Aorta (tissue), 5 donors: ENCODE data around the gene RSL1D1. TPM values are rescaled to one million over a fixed set of nuclear protein-coding genes. Genes with fewer than 3 reads are reported as not detected.

Experiments used
- ATAC-seq: fragments of 200-7000 bp; cut with Tn5 transposase; one replicate; pipeline ENCODE4 v1.9.1; 2022; ENCODE audit warnings: moderate library complexity; ENCODE audit not compliant: low FRiP score
- DNase-seq, 2 donors: peaks; one replicate each; pipeline ENCODE4 v3.0.0-alpha.2; 2020
- H3K27ac ChIP-seq, 2 donors: one replicate each; pipeline ENCODE4 v1.5.1; 2013; ENCODE audit warnings: low read length in 2 of 2, mild to moderate bottlenecking in 2 of 2, moderate library complexity in 2 of 2, control low read depth in 1 of 2, inconsistent platforms in 1 of 2, low read depth in 1 of 2
- H3K27me3 ChIP-seq, 2 donors: one replicate each; pipeline ENCODE4 v1.6.1; 2013; ENCODE audit warnings: control low read depth in 1 of 2, low read length in 1 of 2, mild to moderate bottlenecking in 1 of 2, moderate library complexity in 1 of 2; ENCODE audit not compliant: insufficient read depth in 2 of 2, control insufficient read depth in 1 of 2
- H3K36me3 ChIP-seq, 2 donors: one replicate each; pipeline ENCODE4 v1.6.1; 2013; ENCODE audit warnings: control low read depth in 1 of 2, low read length in 1 of 2, mild to moderate bottlenecking in 1 of 2; ENCODE audit not compliant: insufficient read depth in 2 of 2, control insufficient read depth in 1 of 2
- H3K4me1 ChIP-seq, 2 donors: one replicate each; pipeline ENCODE4 v1.6.1; 2013; ENCODE audit warnings: low read length in 2 of 2, control low read depth in 1 of 2, mild to moderate bottlenecking in 1 of 2, moderate library complexity in 1 of 2; ENCODE audit not compliant: insufficient read depth in 2 of 2, control insufficient read depth in 1 of 2
- H3K4me3 ChIP-seq, 2 donors: one replicate each; pipeline ENCODE4 v1.5.1; 2013; ENCODE audit warnings: low read length in 2 of 2, control low read depth in 1 of 2, mild to moderate bottlenecking in 1 of 2
- H3K9me3 ChIP-seq: one replicate; pipeline ENCODE4 v1.6.1; 2013; ENCODE audit warnings: mild to moderate bottlenecking, low read length; ENCODE audit not compliant: control insufficient read depth
- WGBS, 2 donors: extraction: QIAGEN DNeasy Blood & Tissue Kit; methylation state at CpG; one replicate each; pipeline ENCODE4 v1.1.7; 2013; 5-methylcytosine and 5-hydroxymethylcytosine counted together
- intact Hi-C, 2 donors: fragments of 100-400 bp; cut with DNase I; formaldehyde crosslinking; loops; one replicate each; pipeline versions ENCODE4 v1.14.2 to v1.15.0; 2022
- polyA plus RNA-seq, 2 donors: library from polyadenylated mRNA; stranded (reverse); fragments of 200-250 nt; gene quantifications; one replicate each; pipeline ENCODE4 v1.2.3, GENCODE V29; 2013
- total RNA-seq, 2 donors: library from RNA; stranded (reverse); fragmentation: NEBNext Ultra II Directional; extraction: Animal tissue kit (Norgen Biotek cat#: 25700); gene quantifications; one replicate each; pipeline ENCODE4 v1.2.1, GENCODE V29; 2021
- donor health status: healthy with polysubstance abuse.
- donor health status: Bipolar disorder and iron deficiency.
- donor health status: DM: no; HTN: no; CAD: no.
- donor health status: DM: no; HTN: no; CAD: no.
- donor health status: DM: yes; HTN: yes; CAD: no.

RSL1D1 gene
- total and polyA plus RNA-seq, 4 donors, result 72.3 to 95.5 (median 82.0) TPM

- intact Hi-C loops, result loop anchor here in 1 of 2 donors (1.0 to 2.0 kb wide), 2 partner anchors 55 to 301 kb away; partner anchors contain the start of gene TXNDC11
- H3K9me3 ChIP-seq, result no peaks in the 10 kb centered on the region
- H3K27me3 ChIP-seq, result no peaks in the 10 kb centered on the region
- peak overlapping the region; percentile 41 to 56 for H3K4me3 ChIP-seq
- H3K36me3 ChIP-seq, result no peaks in the 10 kb centered on the region
- DNase-seq (no peak), ATAC-seq (peak; percentile 2)
- no peaks in the 10 kb centered on the region for H3K4me1 ChIP-seq
- WGBS, 2 donors, result 2% methylated on average over 7 of the region's 7 CpGs
- peak overlapping the region; percentile 49 to 91 for H3K27ac ChIP-seq
Measured at GRCh38 chr16:11797957-11798299, 53.4 kb downstream of the RSL1D1 start.

- peak; percentile 98 for ATAC-seq
- no peaks in the 10 kb centered on the region for H3K36me3 ChIP-seq
- peak within 1 kb of the TSS; percentile 94 to 98 for H3K4me3 ChIP-seq
- 0 to 1% methylated on average over 57 to 80 of the region's 80 CpGs for WGBS, 2 donors
- no peaks in the 10 kb centered on the region for H3K4me1 ChIP-seq
- intact Hi-C loops, result loop anchor here in 1 of 2 donors (1.0 to 2.0 kb wide), 2 partner anchors 55 to 300 kb away; partner anchors contain the start of gene TXNDC11
- DNase-seq, result peak; percentile 99
- H3K27me3 ChIP-seq, result no peaks in the 10 kb centered on the region
- peak within 1 kb of the TSS; percentile 91 to 95 for H3K27ac ChIP-seq
- H3K9me3 ChIP-seq, result no peaks in the 10 kb centered on the region
Measured at GRCh38 chr16:11797166-11797956, 54.0 kb downstream of the RSL1D1 start, which contains the start of gene ZC3H7A. Gene ZC3H7A, minus strand, starts transcription at chr16:11797258. Its CDS starts 14,904 bp downstream, at chr16:11782354.

GRCh38 chr16:11796227-11797165 lies 54.8 kb downstream of the RSL1D1 start:
- H3K4me1 ChIP-seq, result no peaks in the 10 kb centered on the region
- peak; percentile 77 for ATAC-seq
- H3K4me3 ChIP-seq, result peak overlapping the region; percentile 94 to 98
- H3K27me3 ChIP-seq, result no peaks in the 10 kb centered on the region
- intact Hi-C loops, result loop anchor here in 1 of 2 donors (1.0 to 2.0 kb wide), 2 partner anchors 54 to 299 kb away; partner anchors contain the start of gene TXNDC11
- no peaks in the 10 kb centered on the region for H3K9me3 ChIP-seq
- H3K36me3 ChIP-seq, result no peaks in the 10 kb centered on the region
- H3K27ac ChIP-seq, result peak overlapping the region; percentile 90 to 95
- peak; percentile 86 to 90 for DNase-seq
- 1% methylated on average over 53 to 93 of the region's 93 CpGs for WGBS, 2 donors

GRCh38 chr16:11795887-11796226 lies 55.5 kb downstream of the RSL1D1 start:
- Histone ChIP-seq H3K27ac (peak overlapping the region in 1 of 2 donors; percentile 90), H3K9me3 (no peaks in the 10 kb centered on the region), H3K27me3 (no peaks in the 10 kb centered on the region), H3K36me3 (no peaks in the 10 kb centered on the region), H3K4me1 (no peaks in the 10 kb centered on the region), H3K4me3 (peak overlapping the region; percentile 94 to 98)
- intact Hi-C loops, result loop anchor here in 1 of 2 donors (2.0 kb wide), 1 partner anchor 53 kb away; the partner anchor contains the start of gene TXNDC11
- 57 to 60% methylated on average over 8 of the region's 8 CpGs for WGBS, 2 donors
- no peak for DNase-seq
- no peak for ATAC-seq

- Histone ChIP-seq H3K27me3 (no peaks in the 10 kb centered on the region), H3K27ac (peak overlapping the region in 1 of 2 donors; percentile 34), H3K4me1 (no peaks in the 10 kb centered on the region), H3K36me3 (no peaks in the 10 kb centered on the region), H3K9me3 (no peaks in the 10 kb centered on the region), H3K4me3 (no peak overlapping the region)
- intact Hi-C loops, result no loop called here
- ATAC-seq (no peak), DNase-seq (no peak)
- WGBS, 2 donors, result 74 to 84% methylated on average over 20 of the region's 20 CpGs
Measured at GRCh38 chr16:11794996-11795886, 56.1 kb downstream of the RSL1D1 start.

GRCh38 chr16:11794447-11794846 lies 56.9 kb downstream of the RSL1D1 start:
- intact Hi-C loops, result no loop called here
- Histone ChIP-seq H3K9me3 (no peaks in the 10 kb centered on the region), H3K27ac (no peak overlapping the region), H3K4me1 (no peaks in the 10 kb centered on the region), H3K27me3 (no peaks in the 10 kb centered on the region), H3K4me3 (no peak overlapping the region), H3K36me3 (no peaks in the 10 kb centered on the region)
- no peak for DNase-seq
- no peak for ATAC-seq
- 7 to 9% methylated on average over 2 of the region's 2 CpGs for WGBS, 2 donors

GRCh38 chr16:11793840-11794239 lies 57.5 kb downstream of the RSL1D1 start:
- H3K9me3 ChIP-seq, result no peaks in the 10 kb centered on the region
- no peaks in the 10 kb centered on the region for H3K27me3 ChIP-seq
- H3K36me3 ChIP-seq, result no peaks in the 10 kb centered on the region
- no peak overlapping the region for H3K27ac ChIP-seq
- ATAC-seq (no peak), DNase-seq (no peak)
- intact Hi-C loops, result no loop called here
- WGBS, 2 donors, result 74 to 81% methylated on average over 7 of the region's 7 CpGs
- no peaks in the 10 kb centered on the region for H3K4me1 ChIP-seq
- H3K4me3 ChIP-seq, result no peak overlapping the region
